Mucosa of descending colon (tissue), 3 donors: ENCODE data around the gene USP47. TPM values are rescaled to one million over a fixed set of nuclear protein-coding genes. Genes with fewer than 3 reads are reported as not detected.

ENCODE experiments used
- ATAC-seq: fragments of 200-7000 bp; cut with Tn5 transposase; one replicate; pipeline ENCODE4 v1.9.1; 2020; ENCODE audit warnings: mild to moderate bottlenecking, moderate library complexity
- DNase-seq, 3 donors: peaks; one replicate each; pipeline ENCODE4 v3.0.0-alpha.2; 2020
- H3K36me3 ChIP-seq: fragments of 200-600 bp; one replicate; pipeline ENCODE4 v1.8.0; 2021; ENCODE audit warnings: low read depth, mild to moderate bottlenecking
- H3K4me1 ChIP-seq: fragments of 200-600 bp; one replicate; pipeline ENCODE4 v1.8.0; 2021; ENCODE audit warnings: low read depth, mild to moderate bottlenecking
- H3K4me3 ChIP-seq: fragments of 200-600 bp; one replicate; pipeline ENCODE4 v1.8.0; 2021; ENCODE audit warnings: mild to moderate bottlenecking
- H3K9me3 ChIP-seq: fragments of 200-600 bp; one replicate; pipeline ENCODE4 v1.8.0; 2021; ENCODE audit warnings: mild to moderate bottlenecking
- intact Hi-C, 2 donors: fragments of 100-400 bp; cut with DNase I in 1 of 2; cut with micrococcal nuclease in 1 of 2; formaldehyde crosslinking; loops; one replicate each; pipeline versions ENCODE4 v1.11.0 to v1.11.1; 2022; cut with DNase I, micrococcal nuclease
- total RNA-seq, 3 donors: library from RNA; stranded (reverse); fragmentation: NEBNext Ultra II Directional in 2 of 3; extraction: Animal tissue kit (Norgen Biotek cat#: 25700) in 2 of 3; gene quantifications; one replicate each; pipeline versions ENCODE4 v1.2.1 to v1.2.4, GENCODE V29; 2021 to 2023
- TF ChIP-seq, protein P1 (sequence below): fragments of 200-600 bp; IDR thresholded peaks from one replicate; pipeline ENCODE4 v1.8.0; 2022; ENCODE audit warnings: antibody characterized with exemption, mild to moderate bottlenecking
- donor health status: DM: no; HTN: no; CAD: no; lungs with moderate emphysema.
- donor health status: DM: no; HTN: no; CAD: no.
- donor health status: DM: no; HTN: yes; CAD: no.

Gene USP47
- total RNA-seq, 3 donors from 2014 or later = 36.1 to 59.3 (median 39.1) TPM

DNA sequence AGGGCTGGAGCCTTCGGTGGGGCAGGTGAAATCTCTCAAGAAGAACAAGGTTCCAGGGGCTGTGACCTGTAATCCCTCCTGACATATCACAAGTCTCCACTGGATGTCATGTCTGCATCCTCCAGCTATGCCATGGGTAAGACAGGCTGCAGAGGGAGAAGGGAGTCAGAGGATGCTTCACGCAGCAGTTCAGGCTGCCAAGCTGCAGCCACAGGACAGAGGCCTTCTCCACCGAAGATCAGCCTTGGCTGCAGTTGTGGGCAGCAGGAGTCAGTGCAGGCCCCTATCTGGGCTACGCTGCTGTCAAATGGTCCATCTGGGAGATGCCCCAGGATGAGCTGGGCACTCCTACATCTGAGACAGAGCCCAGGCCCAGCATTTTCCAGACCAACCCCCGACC, 141.7 kb downstream of the USP47 start:
- intact Hi-C loops = no loop called here
- ATAC-seq = no peak
- no peak for DNase-seq
- TF ChIP-seq, protein P1, sequence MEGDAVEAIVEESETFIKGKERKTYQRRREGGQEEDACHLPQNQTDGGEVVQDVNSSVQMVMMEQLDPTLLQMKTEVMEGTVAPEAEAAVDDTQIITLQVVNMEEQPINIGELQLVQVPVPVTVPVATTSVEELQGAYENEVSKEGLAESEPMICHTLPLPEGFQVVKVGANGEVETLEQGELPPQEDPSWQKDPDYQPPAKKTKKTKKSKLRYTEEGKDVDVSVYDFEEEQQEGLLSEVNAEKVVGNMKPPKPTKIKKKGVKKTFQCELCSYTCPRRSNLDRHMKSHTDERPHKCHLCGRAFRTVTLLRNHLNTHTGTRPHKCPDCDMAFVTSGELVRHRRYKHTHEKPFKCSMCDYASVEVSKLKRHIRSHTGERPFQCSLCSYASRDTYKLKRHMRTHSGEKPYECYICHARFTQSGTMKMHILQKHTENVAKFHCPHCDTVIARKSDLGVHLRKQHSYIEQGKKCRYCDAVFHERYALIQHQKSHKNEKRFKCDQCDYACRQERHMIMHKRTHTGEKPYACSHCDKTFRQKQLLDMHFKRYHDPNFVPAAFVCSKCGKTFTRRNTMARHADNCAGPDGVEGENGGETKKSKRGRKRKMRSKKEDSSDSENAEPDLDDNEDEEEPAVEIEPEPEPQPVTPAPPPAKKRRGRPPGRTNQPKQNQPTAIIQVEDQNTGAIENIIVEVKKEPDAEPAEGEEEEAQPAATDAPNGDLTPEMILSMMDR = no peak
- Histone ChIP-seq H3K36me3 (no peaks in the 10 kb centered on the region), H3K4me1 (no peaks in the 10 kb centered on the region), H3K9me3 (no peaks in the 10 kb centered on the region), H3K4me3 (no peak overlapping the region)

DNA sequence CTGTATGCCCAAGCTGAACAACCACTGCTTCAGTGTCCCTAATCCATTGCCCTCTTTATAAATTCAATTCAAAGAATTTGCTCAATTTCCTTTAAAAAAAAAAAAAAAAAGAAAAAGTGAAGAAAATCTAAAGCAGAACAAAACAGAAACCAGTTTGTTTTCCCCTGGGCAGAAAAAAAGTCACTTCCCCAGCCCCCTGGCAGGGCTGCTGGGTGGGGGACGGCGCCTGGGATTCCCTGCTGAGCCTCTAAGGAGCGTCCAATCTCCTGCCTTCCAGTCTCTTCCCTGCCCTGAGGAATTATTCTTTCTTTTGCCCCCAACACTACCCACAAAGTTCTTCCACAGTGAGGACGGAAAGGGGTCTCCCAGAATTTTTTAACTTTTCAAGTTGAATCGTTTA, 142.8 kb downstream of the USP47 start:
- no peaks in the 10 kb centered on the region for H3K36me3 ChIP-seq
- H3K4me3 ChIP-seq = no peak overlapping the region

DNA sequence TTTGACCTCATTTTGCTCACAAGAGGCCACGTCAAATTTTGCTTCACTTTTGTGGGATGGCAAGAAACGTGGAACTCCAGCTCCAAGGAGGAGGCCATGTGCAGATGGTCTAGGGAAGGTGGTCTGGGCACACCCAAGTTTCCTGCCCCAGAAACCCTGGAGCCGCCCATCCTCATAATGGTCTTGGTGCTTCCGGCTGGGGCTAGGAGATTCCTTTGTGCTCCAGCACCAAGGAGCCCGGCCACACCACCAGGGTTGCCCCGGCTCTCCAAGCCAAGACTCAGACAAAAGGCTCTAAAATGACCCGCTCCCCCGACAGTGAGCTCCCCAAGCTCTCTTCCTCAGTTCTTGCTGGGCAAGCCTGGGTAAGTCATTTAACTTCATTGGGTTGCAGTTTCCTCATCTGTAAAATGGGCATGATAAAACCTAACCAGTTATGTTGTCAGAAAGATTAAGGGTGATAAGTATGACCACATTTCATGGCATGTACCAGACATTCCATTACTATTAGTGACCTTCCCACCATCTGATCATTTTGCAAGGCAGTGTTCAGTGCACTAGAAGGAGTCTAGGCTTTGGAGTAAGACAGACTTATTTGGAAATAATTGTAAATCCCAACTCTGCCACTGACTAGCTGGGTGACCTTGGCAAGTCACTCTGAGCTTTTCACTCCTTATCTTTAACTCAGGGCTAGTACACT, 143.4 kb downstream of the USP47 start:
- Histone ChIP-seq H3K4me3 (no peak overlapping the region), H3K9me3 (no peaks in the 10 kb centered on the region), H3K36me3 (no peaks in the 10 kb centered on the region), H3K4me1 (no peaks in the 10 kb centered on the region)
- intact Hi-C loops = no loop called here
- TF ChIP-seq, protein P1 = no peak
- DNase-seq = no peak
- no peak for ATAC-seq

More for the DNA sequence above, 142.8 kb downstream of the USP47 start:
- Histone ChIP-seq H3K9me3 (no peaks in the 10 kb centered on the region), H3K4me1 (no peaks in the 10 kb centered on the region)
- TF ChIP-seq, protein P1 = no peak
- ATAC-seq (no peak), DNase-seq (no peak)
- intact Hi-C loops = no loop called here

DNA sequence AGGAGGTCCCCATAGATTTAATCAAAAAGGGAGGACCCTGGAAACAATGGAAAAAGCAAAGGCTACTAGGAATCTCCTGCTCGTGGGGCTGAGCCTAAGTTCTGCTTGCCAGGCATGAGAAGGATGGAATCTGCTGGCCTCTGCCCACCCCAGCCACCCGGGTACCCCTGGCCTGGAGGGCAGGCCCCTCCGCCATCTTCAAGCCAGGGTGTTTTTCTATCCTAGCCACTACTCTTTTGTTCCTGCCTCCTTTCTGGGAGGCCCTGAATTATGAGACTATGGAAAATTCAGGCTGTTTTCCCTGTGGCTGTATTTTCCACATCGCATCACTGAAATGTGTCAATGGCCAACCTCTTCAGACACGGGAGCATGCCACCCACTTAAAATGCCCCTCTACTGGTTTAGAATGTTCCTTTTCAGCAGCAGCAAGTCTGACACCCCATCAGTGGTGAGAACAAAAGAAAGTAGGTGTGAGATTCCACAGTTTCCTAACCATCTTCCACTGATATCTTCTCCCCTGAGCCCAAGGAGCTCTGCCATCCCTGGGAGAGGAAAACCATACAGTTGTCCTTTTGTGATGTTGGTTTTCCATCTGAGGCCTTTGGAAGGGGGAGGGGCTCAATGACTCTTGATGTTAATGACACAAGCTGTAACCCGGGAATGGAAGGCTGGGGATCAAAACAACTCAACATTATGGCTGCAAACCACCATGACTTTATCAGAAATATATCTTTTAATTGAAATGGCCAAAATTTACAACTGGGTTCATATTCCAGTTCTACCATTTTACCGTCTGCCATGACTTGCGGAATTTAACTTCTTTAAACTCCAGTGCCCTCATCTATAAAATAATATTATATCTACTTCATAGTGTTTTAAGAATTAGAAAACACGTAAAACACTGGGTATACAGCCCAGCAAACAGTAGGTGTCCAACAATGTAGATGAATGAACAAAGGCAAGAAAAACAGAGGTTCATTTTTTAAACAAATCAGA, 144.5 kb downstream of the USP47 start:
- Histone ChIP-seq H3K4me3 (no peak overlapping the region), H3K36me3 (no peaks in the 10 kb centered on the region), H3K9me3 (no peaks in the 10 kb centered on the region), H3K4me1 (no peaks in the 10 kb centered on the region)
- no peak for DNase-seq
- TF ChIP-seq, protein P1 = no peak
- no peak for ATAC-seq
- intact Hi-C loops = no loop called here

DNA sequence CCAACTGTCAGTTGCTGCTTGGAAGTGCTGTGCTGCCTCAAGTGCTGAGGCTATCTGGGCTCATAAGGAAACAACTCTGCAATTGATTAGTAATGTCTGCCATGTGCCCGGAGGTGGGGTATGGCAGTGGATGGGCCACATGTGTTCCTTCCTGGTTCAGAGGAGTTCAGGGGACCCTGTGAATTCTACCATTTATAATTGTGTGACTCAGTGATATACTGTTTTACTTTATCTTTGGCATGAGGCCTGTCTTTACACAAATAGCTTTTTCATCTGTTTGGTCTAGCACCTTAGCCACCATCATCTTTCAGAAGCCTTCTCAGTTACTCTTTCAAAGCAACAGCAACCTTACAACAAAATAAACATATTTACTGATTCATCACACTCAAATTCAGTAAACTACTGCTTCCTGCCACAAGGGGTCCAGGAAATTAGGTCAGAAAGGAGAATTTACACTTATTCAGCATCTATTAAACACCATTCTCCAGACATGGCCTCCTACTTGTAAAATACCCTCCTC, 145.8 kb downstream of the USP47 start:
- Histone ChIP-seq H3K9me3 (no peaks in the 10 kb centered on the region), H3K4me1 (no peaks in the 10 kb centered on the region), H3K4me3 (no peak overlapping the region), H3K36me3 (no peaks in the 10 kb centered on the region)
- DNase-seq (no peak), ATAC-seq (no peak)
- intact Hi-C loops = no loop called here
- TF ChIP-seq, protein P1 = no peak
